GM12878 (cell line): ENCODE measurements around the gene ESYT3. TPM values are rescaled to one million over a fixed set of nuclear protein-coding genes. Genes with fewer than 3 reads are reported as not detected.

Experiments
- ATAC-seq: fragments of 200-7000 bp; cut with Tn5 transposase; 3 replicates; pipeline ENCODE4 v1.9.1; 2020; ENCODE audit warnings: mild to moderate bottlenecking, moderate library complexity
- BruUV-seq: library from RNA; stranded (reverse); fragments of 400-500 nt; replicated peaks from 2 replicates; lab custom pipeline; 2021; lab: Mats Ljungman, UMichigan
- CTCF ChIA-PET: fragments of 300-600 bp; sonication (Branson Sonifier 250); formaldehyde crosslinking; extraction: SDS; loops from one replicate; lab custom pipeline; 2021; ENCODE audit warnings: inconsistent platforms; lab: Yijun Ruan, JAX
- POLR2A ChIA-PET: fragments of 350-600 bp; formaldehyde crosslinking; extraction: SDS; loops from one replicate; lab custom pipeline; 2021; ENCODE audit warnings: inconsistent platforms; lab: Charles Lee
- RAD21 ChIA-PET: fragments of 300-600 bp; sonication (Branson Sonifier 250); formaldehyde crosslinking; loops from one replicate; lab custom pipeline; 2023; ENCODE audit warnings: antibody characterized with exemption; ENCODE audit not compliant: unreplicated experiment; lab: Charles Lee
- SMC1A ChIA-PET: fragments of 300-600 bp; sonication (Branson Sonifier 250); formaldehyde crosslinking; loops from one replicate; lab custom pipeline; 2023; ENCODE audit not compliant: unreplicated experiment, uncharacterized antibody; lab: Charles Lee
- DNase-seq: peaks from one replicate; pipeline ENCODE4 v3.0.0-alpha.2; 2011; ENCODE audit warnings: low read depth, low spot score
- FAIRE-seq: peaks from 3 replicates; lab custom pipeline; 2011; peaks lifted over from hg19 to GRCh38; lab: Jason Lieb, UNC
- H2AFZ ChIP-seq: 2 replicates; pipeline ENCODE4 v1.6.0; 2011; ENCODE audit warnings: low read depth, low read length, control low read depth; ENCODE audit not compliant: control insufficient read depth
- H3K27ac ChIP-seq: 2 replicates; pipeline ENCODE4 v1.5.1; 2011; ENCODE audit warnings: control low read depth; ENCODE audit not compliant: control insufficient read depth, insufficient read depth
- H3K27me3 ChIP-seq, 2 experiments: replicated peaks in 1 of 2; 2 replicates each; pipeline versions ENCODE4 v1.6.0 to v1.6.1; 2011; ENCODE audit warnings: low read length in 1 of 2; ENCODE audit not compliant: control insufficient read depth in 2 of 2, insufficient read depth in 2 of 2
- H3K36me3 ChIP-seq, 2 experiments: 2 replicates each; pipeline ENCODE4 v1.5.1; 2011; ENCODE audit warnings: low read length in 1 of 2; ENCODE audit not compliant: control insufficient read depth in 2 of 2, insufficient read depth in 2 of 2
- H3K4me1 ChIP-seq: 2 replicates; pipeline ENCODE4 v1.6.1; 2011; ENCODE audit warnings: mild to moderate bottlenecking, low read length, moderate library complexity, mixed read lengths; ENCODE audit not compliant: control insufficient read depth, insufficient read depth
- H3K4me2 ChIP-seq: 2 replicates; pipeline ENCODE4 v1.6.0; 2011; ENCODE audit warnings: control low read depth; ENCODE audit not compliant: control insufficient read depth, insufficient read depth
- H3K4me3 ChIP-seq: fragments of 200-600 bp; sonication (generic); 2 replicates; pipeline ENCODE4 v1.5.1; 2016
- H3K79me2 ChIP-seq: 2 replicates; pipeline ENCODE4 v1.6.0; 2011; ENCODE audit warnings: low read length; ENCODE audit not compliant: control insufficient read depth, insufficient read depth
- H3K9ac ChIP-seq: 2 replicates; pipeline ENCODE4 v1.8.0; 2011; ENCODE audit warnings: low read length, control low read depth, mixed read lengths; ENCODE audit not compliant: control insufficient read depth, insufficient read depth
- H3K9me3 ChIP-seq: replicated peaks from 3 replicates; pipeline ENCODE4 v1.5.1; 2011; ENCODE audit warnings: mild to moderate bottlenecking, low read length; ENCODE audit not compliant: control insufficient read depth, insufficient read depth
- H4K20me1 ChIP-seq: 2 replicates; pipeline ENCODE4 v1.6.0; 2011; ENCODE audit not compliant: control insufficient read depth, insufficient read depth
- FOS ChIP-seq: IDR thresholded peaks from 3 replicates; pipeline ENCODE4 v1.6.1; 2011; ENCODE audit warnings: borderline replicate concordance; ENCODE audit not compliant: insufficient read length; ENCODE audit errors: extremely low read depth
- IKZF1 ChIP-seq: fragments of 450-650 bp; conservative IDR thresholded peaks from 2 replicates; pipeline ENCODE4 v1.6.1; 2017; ENCODE audit warnings: antibody characterized with exemption, mild to moderate bottlenecking
- MXI1 ChIP-seq: fragments of 150-350 bp; IDR thresholded peaks from 2 replicates; pipeline ENCODE4 v1.6.1; 2011; ENCODE audit warnings: low read depth, mild to moderate bottlenecking, inconsistent platforms, low read length, improper control_type of control experiment
- SUPT20H ChIP-seq: IDR thresholded peaks from 2 replicates; pipeline ENCODE4 v1.6.1; 2011; ENCODE audit warnings: low read depth, mild to moderate bottlenecking, low read length, moderate library complexity, borderline replicate concordance; ENCODE audit not compliant: control insufficient read depth
- SUZ12 ChIP-seq: fragments of 200-600 bp; sonication (generic); IDR thresholded peaks from one replicate; pipeline ENCODE4 v1.6.1; 2018; ENCODE audit warnings: antibody characterized with exemption, mild to moderate bottlenecking; ENCODE audit not compliant: unreplicated experiment
- TBL1XR1 ChIP-seq: IDR thresholded peaks from 2 replicates; pipeline ENCODE4 v1.6.1; 2012; ENCODE audit warnings: low read depth, low read length, improper control_type of control experiment
- TCF12 ChIP-seq: IDR thresholded peaks from 2 replicates; pipeline ENCODE4 v1.6.1; 2011; ENCODE audit warnings: low read depth, mild to moderate bottlenecking, low read length
- YY1 ChIP-seq: IDR thresholded peaks from 2 replicates; pipeline ENCODE4 v1.6.1; 2011; ENCODE audit warnings: low read depth, mild to moderate bottlenecking, low read length
- ZNF24 ChIP-seq: fragments of 450-650 bp; IDR thresholded peaks from 2 replicates; pipeline ENCODE4 v1.6.1; 2017; ENCODE audit warnings: antibody characterized with exemption, mild to moderate bottlenecking
- ZNF622 ChIP-seq: fragments of 450-650 bp; IDR thresholded peaks from 2 replicates; pipeline ENCODE4 v1.6.1; 2017; ENCODE audit warnings: mild to moderate bottlenecking, inconsistent platforms
- ZNF687 ChIP-seq: fragments of 450-650 bp; IDR thresholded peaks from 2 replicates; pipeline ENCODE4 v1.6.1; 2017; ENCODE audit warnings: mild to moderate bottlenecking, moderate library complexity
- ZZZ3 ChIP-seq: IDR thresholded peaks from 2 replicates; pipeline ENCODE4 v1.6.1; 2011; ENCODE audit warnings: low read depth; ENCODE audit not compliant: control insufficient read depth, insufficient read length
- WGBS: methylation state at CpG from one replicate; pipeline ENCODE4 v1.1.6; 2016; ENCODE audit warnings: low lambda C conversion rate; ENCODE audit not compliant: insufficient replicate concordance, insufficient coverage; ENCODE audit errors: missing lambda C conversion rate; 5-methylcytosine and 5-hydroxymethylcytosine counted together
- in situ Hi-C: fragments of 300-500 bp; cut with MboI; formaldehyde crosslinking; loops from 9 replicates; pipeline ENCODE4 v1.14.3; 2018; ENCODE audit warnings: mixed read lengths
- intact Hi-C: fragments of 100-400 bp; cut with micrococcal nuclease; formaldehyde crosslinking; loops from one replicate; pipeline ENCODE4 v1.14.2; 2022; ENCODE audit not compliant: unreplicated experiment
- polyA plus RNA-seq, 11 experiments: library from polyadenylated mRNA; depleted of rRNA in 4 of 11; unstranded in 6 of 11; stranded (reverse) in 5 of 11; fragments of >200 nt; fragmentation: Nextera tagmentation in 4 of 11; fragmentation: Illumina TruSeq in 1 of 11; extraction: Ambion mirVana in 4 of 11; extraction: Trizol in 1 of 11; gene quantifications; 1 replicate in 1 of 11; 2 replicates in 10 of 11; pipeline versions ENCODE4 v1.2.1 to v1.2.3, GENCODE V29; 2011 to 2016; ENCODE audit warnings: inconsistent platforms in 2 of 11, missing spikeins in 2 of 11, low read depth in 1 of 11
- total RNA-seq, 4 experiments: library from RNA; depleted of rRNA in 3 of 4; stranded (reverse); fragments of >200 nt in 3 of 4; fragmentation: Illumina TruSeq in 1 of 4; extraction: Trizol in 1 of 4; gene quantifications; 2 replicates each; pipeline versions ENCODE4 v1.2.1 to v1.2.3, GENCODE V29; 2013 to 2021
- TF ChIP-seq, protein P1 (sequence below): IDR thresholded peaks from 2 replicates; pipeline ENCODE4 v1.6.1; 2011; ENCODE audit warnings: mild to moderate bottlenecking, low read depth, low read length, moderate library complexity; ENCODE audit not compliant: insufficient replicate concordance
- TF ChIP-seq, protein P2 (sequence below): IDR thresholded peaks from 2 replicates; pipeline ENCODE4 v1.6.1; 2011; ENCODE audit warnings: low read depth, mild to moderate bottlenecking, low read length, moderate library complexity, borderline replicate concordance; ENCODE audit errors: extremely low read depth

The ESYT3 gene
- total and polyA plus RNA-seq, 10 of the 15 experiments (the other 5 are each of a cell fraction or from before 2014, with no cell fraction given) = not detected

GRCh38 chr3:138445236-138445635 is 10.8 kb downstream of the ESYT3 start:
- no peak for ATAC-seq
- no peak for TF ChIP-seq TCF12
- no peak for TF ChIP-seq SUZ12
- TF ChIP-seq MXI1 = no peak
- TF ChIP-seq FOS = no peak
- TF ChIP-seq, protein P1, sequence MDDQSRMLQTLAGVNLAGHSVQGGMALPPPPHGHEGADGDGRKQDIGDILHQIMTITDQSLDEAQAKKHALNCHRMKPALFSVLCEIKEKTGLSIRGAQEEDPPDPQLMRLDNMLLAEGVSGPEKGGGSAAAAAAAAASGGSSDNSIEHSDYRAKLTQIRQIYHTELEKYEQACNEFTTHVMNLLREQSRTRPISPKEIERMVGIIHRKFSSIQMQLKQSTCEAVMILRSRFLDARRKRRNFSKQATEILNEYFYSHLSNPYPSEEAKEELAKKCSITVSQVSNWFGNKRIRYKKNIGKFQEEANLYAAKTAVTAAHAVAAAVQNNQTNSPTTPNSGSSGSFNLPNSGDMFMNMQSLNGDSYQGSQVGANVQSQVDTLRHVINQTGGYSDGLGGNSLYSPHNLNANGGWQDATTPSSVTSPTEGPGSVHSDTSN = no peak
- no peak for TF ChIP-seq ZNF687
- no peak for TF ChIP-seq ZZZ3
- TF ChIP-seq ZNF622 = no peak
- no peak for TF ChIP-seq YY1
- TF ChIP-seq IKZF1 = no peak
- no peak for TF ChIP-seq ZNF24
- TF ChIP-seq, protein P2, sequence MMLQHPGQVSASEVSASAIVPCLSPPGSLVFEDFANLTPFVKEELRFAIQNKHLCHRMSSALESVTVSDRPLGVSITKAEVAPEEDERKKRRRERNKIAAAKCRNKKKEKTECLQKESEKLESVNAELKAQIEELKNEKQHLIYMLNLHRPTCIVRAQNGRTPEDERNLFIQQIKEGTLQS = no peak
- no peak for TF ChIP-seq TBL1XR1
- no peak for TF ChIP-seq SUPT20H
- TF ChIP-seq, all 136 proteins: peak for 0
- ChIA-PET POLR2A (no interaction called here), CTCF (interaction anchor here (0.7 to 1.1 kb wide), 3 partner anchors 11 to 479 kb away, joined by 3 to 4 read pairs (median 3); partner anchors contain the start of gene ESYT3), RAD21 (no interaction called here), SMC1A (interaction anchor here (0.5 kb wide), 1 partner anchor 474 kb away, joined by 3 read pairs; no protein-coding TSS in a partner anchor)
- Histone ChIP-seq H3K9ac (no peak overlapping the region), H3K27ac (no peak overlapping the region), H3K27me3 (peaks cover 0 to 2% of the 10 kb centered on the region in 2 experiments; a peak in 3 of 4 replicates), H4K20me1 (no peaks in the 10 kb centered on the region), H2AFZ (no peak overlapping the region), H3K4me3 (no peak overlapping the region), H3K9me3 (no peaks in the 10 kb centered on the region), H3K4me2 (no peak overlapping the region), H3K36me3 (no peaks in the 10 kb centered on the region), H3K4me1 (no peaks in the 10 kb centered on the region), H3K79me2 (no peaks in the 10 kb centered on the region)
- no peak for FAIRE-seq
- intact Hi-C loops = no loop called here
- BruUV-seq = no TSS peak
- DNase-seq = no peak
- 27% methylated on average over 7 of the region's 7 CpGs for WGBS
- in situ Hi-C loops = no loop called here
